ENCODE data around the gene HERC2.

Gene HERC2

GRCh38 chr15:28133281-28133680 lies 188.7 kb downstream of the HERC2 start:
- no peak for DNase-seq
- intact Hi-C loops (cut with DNase I; ENCODE audit: low total_unique reads), result no loop called here
- peaks cover 16 to 44% (median 29%) of the 10 kb centered on the region in 3 donors for H3K36me3 ChIP-seq

GRCh38 chr15:28132524-28133275 lies 189.3 kb downstream of the HERC2 start:
- Histone ChIP-seq H3K9me3 (no peaks in the 10 kb centered on the region), H3K27ac (peak overlapping the region; percentile 8 to 26), H3K27me3 (no peaks in the 10 kb centered on the region), H3K4me3 (no peak overlapping the region), H3K4me1 (peaks cover 0 to 18% (median 5%) of the 10 kb centered on the region in 4 donors), H3K36me3 (peaks cover 16 to 50% (median 29%) of the 10 kb centered on the region in 3 donors)
- DNase-seq, result no peak
- TF ChIP-seq CTCF (IDR thresholded peaks at IDR 0.05), result no peak
- intact Hi-C loops (cut with DNase I; ENCODE audit: low total_unique reads), result no loop called here

More at GRCh38 chr15:28133281-28133680, 188.7 kb downstream of the HERC2 start:
- Histone ChIP-seq H3K4me3 (no peak overlapping the region), H3K27ac (peak overlapping the region; percentile 8 to 26), H3K9me3 (no peaks in the 10 kb centered on the region), H3K27me3 (no peaks in the 10 kb centered on the region), H3K4me1 (peaks cover 0 to 18% (median 5%) of the 10 kb centered on the region in 4 donors)
- TF ChIP-seq CTCF (IDR thresholded peaks at IDR 0.05), result no peak

- Histone ChIP-seq H3K4me1 (peaks cover 0 to 18% (median 5%) of the 10 kb centered on the region in 4 donors), H3K27me3 (no peaks in the 10 kb centered on the region), H3K9me3 (no peaks in the 10 kb centered on the region), H3K36me3 (peaks cover 16 to 57% (median 29%) of the 10 kb centered on the region in 3 donors), H3K4me3 (no peak overlapping the region), H3K27ac (no peak overlapping the region)
- intact Hi-C loops (cut with DNase I; ENCODE audit: low total_unique reads), result no loop called here
- no peak for DNase-seq
- TF ChIP-seq CTCF (IDR thresholded peaks at IDR 0.05), result no peak
These were observed 190.0 kb downstream of the HERC2 start for GRCh38 chr15:28131946-28132345.

GRCh38 chr15:28131400-28131799 lies 190.6 kb downstream of the HERC2 start:
- Histone ChIP-seq H3K27ac (no peak overlapping the region), H3K4me3 (no peak overlapping the region), H3K4me1 (peaks cover 0 to 18% (median 5%) of the 10 kb centered on the region in 4 donors), H3K36me3 (peaks cover 16 to 59% (median 29%) of the 10 kb centered on the region in 3 donors), H3K27me3 (no peaks in the 10 kb centered on the region), H3K9me3 (no peaks in the 10 kb centered on the region)
- no peak for TF ChIP-seq CTCF (IDR thresholded peaks at IDR 0.05)
- DNase-seq, result no peak
- intact Hi-C loops (cut with DNase I; ENCODE audit: low total_unique reads), result no loop called here

GRCh38 chr15:28130651-28131050 lies 191.3 kb downstream of the HERC2 start:
- H3K4me3 ChIP-seq, result no peak overlapping the region
- intact Hi-C loops (cut with DNase I; ENCODE audit: low total_unique reads), result no loop called here
- no peak for TF ChIP-seq CTCF (IDR thresholded peaks at IDR 0.05)
- H3K9me3 ChIP-seq, result no peaks in the 10 kb centered on the region
- no peak for DNase-seq
- H3K27ac ChIP-seq, result no peak overlapping the region
- peaks cover 16 to 59% (median 29%) of the 10 kb centered on the region in 3 donors for H3K36me3 ChIP-seq
- peaks cover 0 to 18% (median 5%) of the 10 kb centered on the region in 4 donors for H3K4me1 ChIP-seq
- H3K27me3 ChIP-seq, result no peaks in the 10 kb centered on the region

Data from tibial artery (tissue), 4 donors.